ENCODE results near the gene OMA1. TPM values are rescaled to one million over a fixed set of nuclear protein-coding genes. Genes with fewer than 3 reads are reported as not detected.

The OMA1 gene
- total RNA-seq, result 17.7 to 26.1 TPM (median 20.0 TPM) in 3 replicates

DNA sequence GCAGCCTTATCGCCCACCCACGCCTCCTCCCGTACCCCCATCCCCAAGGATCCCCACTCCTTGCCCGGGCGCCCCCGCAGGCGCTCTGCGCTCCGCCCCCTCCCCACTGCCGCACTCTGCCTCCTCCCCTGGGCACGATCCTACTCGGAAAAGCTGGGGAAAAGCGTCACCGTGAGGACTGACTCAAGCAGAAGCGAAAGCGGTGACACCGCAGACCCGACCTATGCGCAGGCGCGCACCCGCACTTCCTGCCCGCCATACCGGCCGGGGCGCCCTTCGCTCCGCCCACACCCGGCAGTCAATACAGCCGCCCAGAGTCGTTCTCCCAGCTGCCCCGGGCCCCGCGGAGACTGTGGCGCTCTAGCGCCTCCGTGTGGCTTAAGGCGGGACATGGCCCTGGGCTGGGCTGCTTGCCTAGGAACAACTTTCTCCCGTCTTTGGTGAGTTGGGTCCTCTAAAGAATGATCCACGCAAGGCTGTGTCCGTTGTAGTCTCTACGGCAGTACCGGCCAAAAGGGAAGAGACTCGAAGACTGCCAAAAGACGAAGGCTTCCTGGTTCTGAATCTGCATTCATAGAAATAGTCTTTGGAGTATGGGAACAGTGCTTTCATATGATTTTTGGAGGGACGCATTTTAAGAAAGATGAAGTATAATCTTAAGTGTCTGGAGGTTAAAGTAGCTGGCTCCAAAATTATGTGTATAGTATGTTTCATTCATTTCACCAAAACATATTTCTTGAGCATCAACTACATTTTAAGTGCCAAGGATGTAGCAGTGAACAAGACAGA, at the start of gene OMA1:
OMA1 (minus strand) TSS at position 207 of the 789 bp plus-strand sequence. CDS start 7,432 bp downstream, outside the sequence.
- Mint-ChIP-seq H3K36me3 (no peaks in the 10 kb centered on the region), H3K4me1 (peaks cover 52% of the 10 kb centered on the region), H3K4me3 (peak within 1 kb of the TSS; percentile 82), H3K9me3 (no peaks in the 10 kb centered on the region), H3K27me3 (ENCODE audit: low read depth) (no peaks in the 10 kb centered on the region), H3K27ac (peak within 1 kb of the TSS; percentile 95)
- peak; percentile 84 for TF ChIP-seq CTCF (IDR thresholded peaks at IDR 0.05; ENCODE audit: unreplicated experiment)
- DNase-seq (ENCODE audit: low spot score in 2 of 2, unreplicated experiment in 2 of 2), result peak; percentile 94 to 97

- H3K4me1 Mint-ChIP-seq, result peaks cover 22% of the 10 kb centered on the region
- peaks cover 6% of the 10 kb centered on the region for H3K9me3 Mint-ChIP-seq
- H3K27me3 Mint-ChIP-seq (ENCODE audit: low read depth), result no peaks in the 10 kb centered on the region
These were observed 48.0 kb upstream of the OMA1 start for GRCh38 chr1:58594546-58594945.

DNA sequence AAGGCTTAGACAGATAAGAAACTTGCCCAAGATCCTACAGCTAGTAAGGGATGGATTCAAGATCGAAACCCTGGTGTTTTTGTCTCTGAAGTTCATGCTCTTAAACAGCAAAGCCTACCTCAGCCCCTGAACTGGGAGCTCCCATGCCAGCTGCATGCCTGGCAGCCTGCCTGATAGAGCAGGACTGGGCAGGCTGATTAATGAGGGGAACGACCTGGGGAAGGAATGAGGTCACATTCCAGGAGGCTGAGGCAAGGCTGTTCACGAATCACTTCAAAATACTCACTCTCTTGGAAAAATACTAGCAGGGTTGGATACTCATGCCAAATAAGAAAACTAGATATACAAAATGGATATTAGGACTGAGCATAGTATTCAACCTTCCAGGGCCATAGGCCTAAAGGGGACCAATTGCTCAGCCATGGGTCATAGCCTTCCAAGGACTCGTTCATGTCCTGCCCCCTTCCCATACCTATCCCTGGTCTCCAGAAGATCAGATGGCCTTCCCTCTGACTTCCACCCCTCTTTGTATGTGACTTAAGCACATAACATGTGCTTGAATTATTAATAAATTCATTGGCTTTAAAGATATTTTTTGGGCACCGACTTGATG, 46.1 kb upstream of the OMA1 start:
- Mint-ChIP-seq H3K27ac (peak overlapping the region; percentile 32), H3K4me3 (no peak overlapping the region), H3K4me1 (peaks cover 22% of the 10 kb centered on the region), H3K36me3 (no peaks in the 10 kb centered on the region), H3K27me3 (ENCODE audit: low read depth) (no peaks in the 10 kb centered on the region), H3K9me3 (peaks cover 3% of the 10 kb centered on the region)
- DNase-seq (ENCODE audit: low spot score in 2 of 2, unreplicated experiment in 2 of 2), result no peak
- TF ChIP-seq CTCF (IDR thresholded peaks at IDR 0.05; ENCODE audit: unreplicated experiment), result no peak

More at GRCh38 chr1:58594546-58594945, 48.0 kb upstream of the OMA1 start:
- Mint-ChIP-seq H3K4me3 (no peak overlapping the region), H3K36me3 (peaks cover 3% of the 10 kb centered on the region), H3K27ac (no peak overlapping the region)
- no peak for TF ChIP-seq CTCF (IDR thresholded peaks at IDR 0.05; ENCODE audit: unreplicated experiment)
- no peak for DNase-seq (ENCODE audit: low spot score in 2 of 2, unreplicated experiment in 2 of 2)

DNA sequence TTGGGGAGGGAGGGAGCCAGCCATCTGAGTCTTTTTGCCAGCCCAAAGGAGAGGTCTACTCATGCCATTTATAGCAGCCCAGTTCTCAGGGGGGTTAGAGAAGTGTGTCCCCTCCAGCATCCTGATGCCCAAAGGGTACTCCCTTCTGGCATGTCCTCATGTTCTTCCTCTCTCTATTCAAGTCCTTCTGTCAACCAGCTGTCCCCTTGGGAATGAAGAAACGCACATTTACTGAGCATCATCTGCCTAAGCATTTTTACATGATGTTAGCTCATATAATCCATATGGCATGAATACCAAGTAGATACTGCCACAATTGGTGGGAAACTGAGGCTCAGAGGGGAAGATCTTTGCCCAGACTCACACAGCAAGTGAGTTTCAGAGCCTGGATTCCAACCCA, 45.3 kb upstream of the OMA1 start:
- Mint-ChIP-seq H3K4me3 (no peak overlapping the region), H3K9me3 (peaks cover 3% of the 10 kb centered on the region), H3K27ac (no peak overlapping the region), H3K4me1 (peaks cover 19% of the 10 kb centered on the region), H3K36me3 (no peaks in the 10 kb centered on the region), H3K27me3 (ENCODE audit: low read depth) (no peaks in the 10 kb centered on the region)
- DNase-seq (ENCODE audit: low spot score in 2 of 2, unreplicated experiment in 2 of 2), result no peak
- no peak for TF ChIP-seq CTCF (IDR thresholded peaks at IDR 0.05; ENCODE audit: unreplicated experiment)

DNA sequence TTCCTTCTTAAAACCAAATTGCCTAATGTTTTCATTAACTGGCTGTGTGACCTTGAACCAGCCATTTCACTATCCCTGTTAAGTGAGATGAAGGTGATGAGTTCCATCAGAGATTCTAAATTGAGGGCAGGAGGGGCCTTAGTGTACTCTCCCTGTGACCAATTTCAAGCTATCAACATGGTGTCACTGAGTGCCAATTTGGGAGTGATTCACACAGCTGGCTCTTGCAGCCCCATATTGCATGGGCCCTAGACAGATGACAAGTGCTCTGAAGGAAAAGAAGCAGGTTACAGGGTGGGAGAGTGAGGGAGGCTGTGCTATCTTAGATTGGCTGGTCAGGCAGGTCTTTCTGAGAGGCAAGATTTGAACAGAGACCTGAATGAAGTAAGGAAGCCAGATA, 43.5 kb upstream of the OMA1 start:
- no peak overlapping the region for H3K4me3 Mint-ChIP-seq
- no peak for TF ChIP-seq CTCF (IDR thresholded peaks at IDR 0.05; ENCODE audit: unreplicated experiment)
- no peak for DNase-seq (ENCODE audit: low spot score in 2 of 2, unreplicated experiment in 2 of 2)
- peaks cover 25% of the 10 kb centered on the region for H3K4me1 Mint-ChIP-seq
- H3K27ac Mint-ChIP-seq, result no peak overlapping the region
- no peaks in the 10 kb centered on the region for H3K36me3 Mint-ChIP-seq
- peaks cover 3% of the 10 kb centered on the region for H3K9me3 Mint-ChIP-seq
- H3K27me3 Mint-ChIP-seq (ENCODE audit: low read depth), result no peaks in the 10 kb centered on the region
